HEK293T (cell line): ENCODE data around the gene EFNA5.

ENCODE experiments used
- ELF4 ChIP-seq: fragments of 450-650 bp; IDR thresholded peaks from 2 replicates; pipeline ENCODE4 v1.6.1; 2017; ENCODE audit warnings: antibody characterized with exemption
- FOXA1 ChIP-seq: fragments of 450-650 bp; IDR thresholded peaks from 2 replicates; pipeline ENCODE4 v1.6.1; 2016; ENCODE audit warnings: mild to moderate bottlenecking
- LEF1 ChIP-seq: fragments of 450-650 bp; IDR thresholded peaks from 2 replicates; pipeline ENCODE4 v1.6.1; 2017; ENCODE audit warnings: mild to moderate bottlenecking, borderline replicate concordance
- SP1 ChIP-seq: fragments of 450-650 bp; IDR thresholded peaks from 2 replicates; pipeline ENCODE4 v1.6.1; 2017
- TARDBP ChIP-seq: fragments of 450-650 bp; IDR thresholded peaks from 2 replicates; pipeline ENCODE4 v1.6.1; 2016

- TF ChIP-seq SP1 (no peak), LEF1 (no peak), FOXA1 (no peak), ELF4 (no peak), TARDBP (no peak)
Measured at GRCh38 chr5:107361945-107362344, 308.8 kb downstream of the EFNA5 start.
